Tibial nerve (tissue), 4 donors: Measurements from ENCODE around the gene SSR4. TPM values are rescaled to one million over a fixed set of nuclear protein-coding genes. Genes with fewer than 3 reads are reported as not detected.
A peak's percentile ranks its signal among the peaks of the same experiment; 100 is the strongest.

Experiments
- DNase-seq, 2 donors: peaks; one replicate each; pipeline ENCODE4 v3.0.0-alpha.2; 2019; ENCODE audit warnings: low spot score in 2 of 2
- H3K27ac ChIP-seq, 4 donors: fragments of 200-600 bp; sonication (generic) in 3 of 4; one replicate each; pipeline ENCODE4 v1.5.1; 2017 to 2019; ENCODE audit warnings: mild to moderate bottlenecking in 1 of 4
- H3K27me3 ChIP-seq, 2 donors: fragments of 200-600 bp; sonication (generic) in 1 of 2; one replicate each; pipeline versions ENCODE4 v1.5.1 to v1.6.0; 2017 to 2019
- H3K36me3 ChIP-seq, 3 donors: fragments of 200-600 bp; sonication (generic); one replicate each; pipeline ENCODE4 v1.5.1; 2018 to 2019
- H3K4me1 ChIP-seq, 4 donors: fragments of 200-600 bp; sonication (generic) in 3 of 4; one replicate each; pipeline ENCODE4 v1.5.1; 2017 to 2019
- H3K4me3 ChIP-seq, 4 donors: fragments of 200-600 bp; sonication (generic) in 3 of 4; one replicate each; pipeline ENCODE4 v1.5.1; 2017 to 2019; ENCODE audit warnings: mild to moderate bottlenecking in 1 of 4, moderate library complexity in 1 of 4
- H3K9me3 ChIP-seq, 4 donors: fragments of 200-600 bp; sonication (generic) in 3 of 4; one replicate each; pipeline ENCODE4 v1.5.1; 2017 to 2019
- EP300 ChIP-seq, 2 donors: sonication (generic); formaldehyde crosslinking; IDR thresholded peaks; one replicate each; pipeline ENCODE4 v1.6.1; 2017; ENCODE audit warnings: antibody characterized with exemption in 2 of 2, mild to moderate bottlenecking in 1 of 2
- POLR2A ChIP-seq, 2 donors: fragments of 450-650 bp; IDR thresholded peaks; one replicate each; pipeline ENCODE4 v1.6.1; 2017; ENCODE audit warnings: antibody characterized with exemption in 2 of 2, mild to moderate bottlenecking in 2 of 2, moderate library complexity in 2 of 2
- WGBS, 2 donors: methylation state at CpG; one replicate each; pipeline ENCODE4 v1.1.5; 2018; 5-methylcytosine and 5-hydroxymethylcytosine counted together
- total RNA-seq, 4 donors: library from RNA; depleted of rRNA; stranded (reverse); fragments of >200 nt; gene quantifications; one replicate each; pipeline ENCODE4 v1.1.0, GENCODE V29; 2016
- TF ChIP-seq, protein P1 (sequence below), 5 experiments: fragments of 200-600 bp in 3 of 5; fragments of 450-650 bp in 2 of 5; sonication (generic) in 3 of 5; IDR thresholded peaks; one replicate each; pipeline ENCODE4 v1.5.1; 2016 to 2019; ENCODE audit warnings: antibody characterized with exemption in 5 of 5, mild to moderate bottlenecking in 3 of 5, moderate library complexity in 2 of 5

SSR4 gene
- total RNA-seq, 4 donors from 2014 or later = 93.6 to 156 (median 131) TPM

GRCh38 chrX:153772316-153773217 is 21.9 kb upstream of the SSR4 start:
- WGBS, 2 donors = 60 to 77% methylated on average over 7 to 19 of the region's 21 CpGs
- peaks cover 0 to 20% (median 0%) of the 10 kb centered on the region in 3 donors for H3K36me3 ChIP-seq
- H3K27me3 ChIP-seq = peaks cover 0 to 4% of the 10 kb centered on the region in 2 donors
- H3K4me1 ChIP-seq = peaks cover 0 to 23% (median 3%) of the 10 kb centered on the region in 4 donors
- H3K27ac ChIP-seq = peak overlapping the region in 2 of 4 donors; percentile 43 to 82
- H3K4me3 ChIP-seq = no peak overlapping the region
- no peak for DNase-seq
- no peaks in the 10 kb centered on the region for H3K9me3 ChIP-seq
- TF ChIP-seq, protein P1, sequence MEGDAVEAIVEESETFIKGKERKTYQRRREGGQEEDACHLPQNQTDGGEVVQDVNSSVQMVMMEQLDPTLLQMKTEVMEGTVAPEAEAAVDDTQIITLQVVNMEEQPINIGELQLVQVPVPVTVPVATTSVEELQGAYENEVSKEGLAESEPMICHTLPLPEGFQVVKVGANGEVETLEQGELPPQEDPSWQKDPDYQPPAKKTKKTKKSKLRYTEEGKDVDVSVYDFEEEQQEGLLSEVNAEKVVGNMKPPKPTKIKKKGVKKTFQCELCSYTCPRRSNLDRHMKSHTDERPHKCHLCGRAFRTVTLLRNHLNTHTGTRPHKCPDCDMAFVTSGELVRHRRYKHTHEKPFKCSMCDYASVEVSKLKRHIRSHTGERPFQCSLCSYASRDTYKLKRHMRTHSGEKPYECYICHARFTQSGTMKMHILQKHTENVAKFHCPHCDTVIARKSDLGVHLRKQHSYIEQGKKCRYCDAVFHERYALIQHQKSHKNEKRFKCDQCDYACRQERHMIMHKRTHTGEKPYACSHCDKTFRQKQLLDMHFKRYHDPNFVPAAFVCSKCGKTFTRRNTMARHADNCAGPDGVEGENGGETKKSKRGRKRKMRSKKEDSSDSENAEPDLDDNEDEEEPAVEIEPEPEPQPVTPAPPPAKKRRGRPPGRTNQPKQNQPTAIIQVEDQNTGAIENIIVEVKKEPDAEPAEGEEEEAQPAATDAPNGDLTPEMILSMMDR (IDR thresholded peaks at IDR 0.05) = no peak
- TF ChIP-seq EP300 (IDR thresholded peaks at IDR 0.05) (no peak), POLR2A (IDR thresholded peaks at IDR 0.05) (no peak)

DNA sequence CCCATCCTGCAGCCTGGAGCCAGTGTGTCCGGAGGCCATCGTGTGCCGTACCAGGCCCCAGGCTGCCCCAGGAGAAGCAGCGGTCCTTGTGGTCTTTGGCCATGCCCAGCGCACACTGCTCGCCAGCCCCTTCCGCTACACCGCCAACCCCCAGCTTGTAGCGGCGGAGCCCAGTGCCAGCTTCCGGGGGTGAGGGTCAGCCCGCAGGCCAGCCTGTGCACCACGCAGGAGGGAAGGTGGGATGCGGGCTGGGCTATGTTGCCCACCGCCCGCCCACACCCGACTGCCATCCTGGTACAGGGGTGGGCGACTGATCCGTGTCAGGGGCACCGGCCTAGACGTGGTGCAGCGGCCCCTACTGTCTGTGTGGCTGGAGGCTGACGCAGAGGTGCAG is 21.3 kb upstream of the SSR4 start:
- H3K4me3 ChIP-seq = no peak overlapping the region
- TF ChIP-seq EP300 (IDR thresholded peaks at IDR 0.05) (no peak), POLR2A (IDR thresholded peaks at IDR 0.05) (no peak)
- TF ChIP-seq, protein P1 (IDR thresholded peaks at IDR 0.05) = no peak
- H3K36me3 ChIP-seq = peaks cover 0 to 20% (median 0%) of the 10 kb centered on the region in 3 donors
- no peak for DNase-seq
- peaks cover 0 to 4% of the 10 kb centered on the region in 2 donors for H3K27me3 ChIP-seq
- H3K4me1 ChIP-seq = peaks cover 0 to 18% (median 3%) of the 10 kb centered on the region in 4 donors
- 75% methylated on average over 13 of the region's 23 CpGs; no CpG with 5 or more reads in 1 of the 2 donors for WGBS, 2 donors
- no peaks in the 10 kb centered on the region for H3K9me3 ChIP-seq
- peak overlapping the region in 2 of 4 donors; percentile 43 to 82 for H3K27ac ChIP-seq

GRCh38 chrX:153773741-153774575 is 20.5 kb upstream of the SSR4 start:
- H3K27ac ChIP-seq = peak overlapping the region in 1 of 4 donors; percentile 82
- WGBS, 2 donors = 86 to 95% methylated on average over 13 to 34 of the region's 48 CpGs
- H3K4me3 ChIP-seq = no peak overlapping the region
- no peaks in the 10 kb centered on the region for H3K9me3 ChIP-seq
- peaks cover 0 to 11% (median 3%) of the 10 kb centered on the region in 4 donors for H3K4me1 ChIP-seq
- TF ChIP-seq POLR2A (IDR thresholded peaks at IDR 0.05) (no peak), EP300 (IDR thresholded peaks at IDR 0.05) (no peak)
- TF ChIP-seq, protein P1 (IDR thresholded peaks at IDR 0.05) = no peak
- H3K36me3 ChIP-seq = peaks cover 0 to 20% (median 0%) of the 10 kb centered on the region in 3 donors
- no peak for DNase-seq
- H3K27me3 ChIP-seq = peaks cover 0 to 4% of the 10 kb centered on the region in 2 donors

- Histone ChIP-seq H3K27ac (no peak overlapping the region), H3K4me1 (peaks cover 0 to 10% (median 1%) of the 10 kb centered on the region in 4 donors), H3K9me3 (no peaks in the 10 kb centered on the region), H3K4me3 (no peak overlapping the region), H3K27me3 (peaks cover 0 to 4% of the 10 kb centered on the region in 2 donors), H3K36me3 (peaks cover 0 to 20% (median 0%) of the 10 kb centered on the region in 3 donors)
- DNase-seq = no peak
- TF ChIP-seq POLR2A (IDR thresholded peaks at IDR 0.05) = no peak
- no peak for TF ChIP-seq EP300 (IDR thresholded peaks at IDR 0.05)
- TF ChIP-seq, protein P1 (IDR thresholded peaks at IDR 0.05) = no peak
- WGBS, 2 donors = 87 to 94% methylated on average over 8 to 34 of the region's 37 CpGs
Observed at GRCh38 chrX:153774576-153775292, 19.7 kb upstream of the SSR4 start.
